ENCODE measurements around the gene APH1A. TPM values are rescaled to one million over a fixed set of nuclear protein-coding genes. Genes with fewer than 3 reads are reported as not detected.

The APH1A gene
- total and polyA plus RNA-seq, 2 of the 13 experiments (the other 11 are each of a cell fraction or from before 2014, with no cell fraction given) = 114 to 130 TPM

DNA sequence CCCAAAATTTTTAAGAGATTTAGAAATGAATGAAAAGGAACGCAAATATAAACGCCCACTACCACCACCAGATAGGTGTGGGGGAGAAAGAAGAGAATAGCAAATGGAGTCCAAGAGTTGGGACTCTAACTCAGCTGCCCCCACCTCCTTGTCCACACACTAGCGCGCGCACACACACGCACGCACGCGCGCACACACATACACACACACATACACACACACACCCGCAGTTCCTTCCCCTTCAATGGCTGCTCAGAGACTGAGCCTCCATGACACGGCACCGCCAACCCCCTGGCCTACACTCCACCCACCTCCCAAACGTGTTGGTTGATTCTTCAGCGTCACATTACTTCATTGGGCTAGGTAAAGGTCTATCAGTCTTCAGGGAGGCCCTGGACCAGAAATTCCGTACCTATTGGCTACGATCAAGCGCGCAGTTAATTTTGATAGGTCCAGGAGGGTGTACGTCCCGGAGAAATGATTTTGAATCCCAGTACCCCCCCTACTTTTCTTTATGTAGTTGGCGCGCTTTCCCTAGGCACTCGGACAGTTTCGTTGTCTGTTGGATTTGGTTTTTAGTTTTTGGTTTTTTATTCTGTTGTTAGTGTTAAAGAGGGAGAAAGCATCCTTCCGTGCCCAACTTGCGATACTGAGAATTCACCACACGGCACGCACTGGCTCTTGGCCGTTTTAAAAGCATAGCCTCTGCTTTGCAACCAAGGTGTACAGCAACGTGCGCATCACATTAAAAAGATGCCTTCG, 32.8 kb downstream of the APH1A start, which contains the start of gene ANP32E (continued):
- TF ChIP-seq ZNF749 (CRISPR knock-in tag; IDR thresholded peaks at IDR 0.05; ENCODE audit: borderline replicate concordance) = peak; percentile 89
- TF ChIP-seq ZBTB1 (CRISPR knock-in tag; IDR thresholded peaks at IDR 0.05; ENCODE audit: borderline replicate concordance) = no peak
- no peak for TF ChIP-seq TBP (CRISPR knock-in tag; IDR thresholded peaks at IDR 0.05)
- TF ChIP-seq JUND (CRISPR knock-in tag; IDR thresholded peaks at IDR 0.05) = 0 out of 2 replicates have a peak, but pooled peaks have one; percentile 66
- no peak for TF ChIP-seq SNAPC2 (CRISPR knock-in tag; IDR thresholded peaks at IDR 0.05)
- peak; percentile 16; the same call in 1 of the 2 replicates for TF ChIP-seq KDM4B (CRISPR knock-in tag; IDR thresholded peaks at IDR 0.05)
- TF ChIP-seq RNF2 (conservative IDR thresholded peaks at IDR 0.05; ENCODE audit: low read depth) = no peak
- TF ChIP-seq KLF13 (CRISPR knock-in tag; IDR thresholded peaks at IDR 0.05) = no peak
- TF ChIP-seq CBFB (CRISPR knock-in tag; IDR thresholded peaks at IDR 0.05) = no peak
- no peak for TF ChIP-seq RFX1 (IDR thresholded peaks at IDR 0.05)
- TF ChIP-seq THYN1 (CRISPR knock-in tag; IDR thresholded peaks at IDR 0.05; ENCODE audit: borderline replicate concordance, low read depth) = no peak
- TF ChIP-seq, protein P1, sequence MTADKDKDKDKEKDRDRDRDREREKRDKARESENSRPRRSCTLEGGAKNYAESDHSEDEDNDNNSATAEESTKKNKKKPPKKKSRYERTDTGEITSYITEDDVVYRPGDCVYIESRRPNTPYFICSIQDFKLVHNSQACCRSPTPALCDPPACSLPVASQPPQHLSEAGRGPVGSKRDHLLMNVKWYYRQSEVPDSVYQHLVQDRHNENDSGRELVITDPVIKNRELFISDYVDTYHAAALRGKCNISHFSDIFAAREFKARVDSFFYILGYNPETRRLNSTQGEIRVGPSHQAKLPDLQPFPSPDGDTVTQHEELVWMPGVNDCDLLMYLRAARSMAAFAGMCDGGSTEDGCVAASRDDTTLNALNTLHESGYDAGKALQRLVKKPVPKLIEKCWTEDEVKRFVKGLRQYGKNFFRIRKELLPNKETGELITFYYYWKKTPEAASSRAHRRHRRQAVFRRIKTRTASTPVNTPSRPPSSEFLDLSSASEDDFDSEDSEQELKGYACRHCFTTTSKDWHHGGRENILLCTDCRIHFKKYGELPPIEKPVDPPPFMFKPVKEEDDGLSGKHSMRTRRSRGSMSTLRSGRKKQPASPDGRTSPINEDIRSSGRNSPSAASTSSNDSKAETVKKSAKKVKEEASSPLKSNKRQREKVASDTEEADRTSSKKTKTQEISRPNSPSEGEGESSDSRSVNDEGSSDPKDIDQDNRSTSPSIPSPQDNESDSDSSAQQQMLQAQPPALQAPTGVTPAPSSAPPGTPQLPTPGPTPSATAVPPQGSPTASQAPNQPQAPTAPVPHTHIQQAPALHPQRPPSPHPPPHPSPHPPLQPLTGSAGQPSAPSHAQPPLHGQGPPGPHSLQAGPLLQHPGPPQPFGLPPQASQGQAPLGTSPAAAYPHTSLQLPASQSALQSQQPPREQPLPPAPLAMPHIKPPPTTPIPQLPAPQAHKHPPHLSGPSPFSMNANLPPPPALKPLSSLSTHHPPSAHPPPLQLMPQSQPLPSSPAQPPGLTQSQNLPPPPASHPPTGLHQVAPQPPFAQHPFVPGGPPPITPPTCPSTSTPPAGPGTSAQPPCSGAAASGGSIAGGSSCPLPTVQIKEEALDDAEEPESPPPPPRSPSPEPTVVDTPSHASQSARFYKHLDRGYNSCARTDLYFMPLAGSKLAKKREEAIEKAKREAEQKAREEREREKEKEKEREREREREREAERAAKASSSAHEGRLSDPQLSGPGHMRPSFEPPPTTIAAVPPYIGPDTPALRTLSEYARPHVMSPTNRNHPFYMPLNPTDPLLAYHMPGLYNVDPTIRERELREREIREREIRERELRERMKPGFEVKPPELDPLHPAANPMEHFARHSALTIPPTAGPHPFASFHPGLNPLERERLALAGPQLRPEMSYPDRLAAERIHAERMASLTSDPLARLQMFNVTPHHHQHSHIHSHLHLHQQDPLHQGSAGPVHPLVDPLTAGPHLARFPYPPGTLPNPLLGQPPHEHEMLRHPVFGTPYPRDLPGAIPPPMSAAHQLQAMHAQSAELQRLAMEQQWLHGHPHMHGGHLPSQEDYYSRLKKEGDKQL (CRISPR knock-in tag; IDR thresholded peaks at IDR 0.05; ENCODE audit: low read depth) = no peak
- TF ChIP-seq RORA (CRISPR knock-in tag; IDR thresholded peaks at IDR 0.05) = no peak
- TF ChIP-seq, protein P2, sequence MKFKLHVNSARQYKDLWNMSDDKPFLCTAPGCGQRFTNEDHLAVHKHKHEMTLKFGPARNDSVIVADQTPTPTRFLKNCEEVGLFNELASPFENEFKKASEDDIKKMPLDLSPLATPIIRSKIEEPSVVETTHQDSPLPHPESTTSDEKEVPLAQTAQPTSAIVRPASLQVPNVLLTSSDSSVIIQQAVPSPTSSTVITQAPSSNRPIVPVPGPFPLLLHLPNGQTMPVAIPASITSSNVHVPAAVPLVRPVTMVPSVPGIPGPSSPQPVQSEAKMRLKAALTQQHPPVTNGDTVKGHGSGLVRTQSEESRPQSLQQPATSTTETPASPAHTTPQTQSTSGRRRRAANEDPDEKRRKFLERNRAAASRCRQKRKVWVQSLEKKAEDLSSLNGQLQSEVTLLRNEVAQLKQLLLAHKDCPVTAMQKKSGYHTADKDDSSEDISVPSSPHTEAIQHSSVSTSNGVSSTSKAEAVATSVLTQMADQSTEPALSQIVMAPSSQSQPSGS (CRISPR knock-in tag; IDR thresholded peaks at IDR 0.05) = peak; percentile 48; the same call in 1 of the 2 replicates
- no peak for TF ChIP-seq EZH2 (conservative IDR thresholded peaks at IDR 0.05; ENCODE audit: low read depth, low read length)
- TF ChIP-seq GATA4 (IDR thresholded peaks at IDR 0.05; ENCODE audit: borderline replicate concordance, low read depth) = no peak
- TF ChIP-seq YEATS4 (CRISPR knock-in tag; IDR thresholded peaks at IDR 0.05; ENCODE audit: borderline replicate concordance) = peak; percentile 55; the same call in 1 of the 2 replicates
- TF ChIP-seq, protein P3, sequence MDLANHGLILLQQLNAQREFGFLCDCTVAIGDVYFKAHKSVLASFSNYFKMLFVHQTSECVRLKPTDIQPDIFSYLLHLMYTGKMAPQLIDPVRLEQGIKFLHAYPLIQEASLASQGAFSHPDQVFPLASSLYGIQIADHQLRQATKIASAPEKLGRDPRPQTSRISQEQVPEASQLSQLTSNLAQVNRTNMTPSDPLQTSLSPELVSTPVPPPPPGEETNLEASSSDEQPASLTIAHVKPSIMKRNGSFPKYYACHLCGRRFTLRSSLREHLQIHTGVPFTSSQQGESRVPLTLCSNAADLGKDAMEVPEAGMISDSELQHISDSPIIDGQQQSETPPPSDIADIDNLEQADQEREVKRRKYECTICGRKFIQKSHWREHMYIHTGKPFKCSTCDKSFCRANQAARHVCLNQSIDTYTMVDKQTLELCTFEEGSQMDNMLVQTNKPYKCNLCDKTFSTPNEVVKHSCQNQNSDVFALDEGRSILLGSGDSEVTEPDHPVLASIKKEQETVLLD (CRISPR knock-in tag; IDR thresholded peaks at IDR 0.05; ENCODE audit: low read depth) = peak; percentile 87; the same call in 1 of the 2 replicates
- TF ChIP-seq, protein P4, sequence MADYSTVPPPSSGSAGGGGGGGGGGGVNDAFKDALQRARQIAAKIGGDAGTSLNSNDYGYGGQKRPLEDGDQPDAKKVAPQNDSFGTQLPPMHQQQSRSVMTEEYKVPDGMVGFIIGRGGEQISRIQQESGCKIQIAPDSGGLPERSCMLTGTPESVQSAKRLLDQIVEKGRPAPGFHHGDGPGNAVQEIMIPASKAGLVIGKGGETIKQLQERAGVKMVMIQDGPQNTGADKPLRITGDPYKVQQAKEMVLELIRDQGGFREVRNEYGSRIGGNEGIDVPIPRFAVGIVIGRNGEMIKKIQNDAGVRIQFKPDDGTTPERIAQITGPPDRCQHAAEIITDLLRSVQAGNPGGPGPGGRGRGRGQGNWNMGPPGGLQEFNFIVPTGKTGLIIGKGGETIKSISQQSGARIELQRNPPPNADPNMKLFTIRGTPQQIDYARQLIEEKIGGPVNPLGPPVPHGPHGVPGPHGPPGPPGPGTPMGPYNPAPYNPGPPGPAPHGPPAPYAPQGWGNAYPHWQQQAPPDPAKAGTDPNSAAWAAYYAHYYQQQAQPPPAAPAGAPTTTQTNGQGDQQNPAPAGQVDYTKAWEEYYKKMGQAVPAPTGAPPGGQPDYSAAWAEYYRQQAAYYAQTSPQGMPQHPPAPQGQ (CRISPR knock-in tag; IDR thresholded peaks at IDR 0.05; ENCODE audit: borderline replicate concordance) = no peak
- no peak for TF ChIP-seq NFKBIZ (CRISPR knock-in tag; IDR thresholded peaks at IDR 0.05)

All from HepG2 (cell line).